Hindlimb muscle (tissue), 1 donor: ENCODE data around the gene B9D1. TPM values are rescaled to one million over a fixed set of nuclear protein-coding genes. Genes with fewer than 3 reads are reported as not detected.

ENCODE experiments used
- DNase-seq: peaks from one replicate; pipeline ENCODE4 v3.0.0-alpha.2; 2013
- polyA plus RNA-seq: library from polyadenylated mRNA; unstranded; fragments of 120-200 nt; gene quantifications from one replicate; pipeline ENCODE4 v1.2.1, GENCODE V29; 2013; ENCODE audit not compliant: insufficient read length

B9D1 gene
- polyA plus RNA-seq = 6.1 TPM

DNA sequence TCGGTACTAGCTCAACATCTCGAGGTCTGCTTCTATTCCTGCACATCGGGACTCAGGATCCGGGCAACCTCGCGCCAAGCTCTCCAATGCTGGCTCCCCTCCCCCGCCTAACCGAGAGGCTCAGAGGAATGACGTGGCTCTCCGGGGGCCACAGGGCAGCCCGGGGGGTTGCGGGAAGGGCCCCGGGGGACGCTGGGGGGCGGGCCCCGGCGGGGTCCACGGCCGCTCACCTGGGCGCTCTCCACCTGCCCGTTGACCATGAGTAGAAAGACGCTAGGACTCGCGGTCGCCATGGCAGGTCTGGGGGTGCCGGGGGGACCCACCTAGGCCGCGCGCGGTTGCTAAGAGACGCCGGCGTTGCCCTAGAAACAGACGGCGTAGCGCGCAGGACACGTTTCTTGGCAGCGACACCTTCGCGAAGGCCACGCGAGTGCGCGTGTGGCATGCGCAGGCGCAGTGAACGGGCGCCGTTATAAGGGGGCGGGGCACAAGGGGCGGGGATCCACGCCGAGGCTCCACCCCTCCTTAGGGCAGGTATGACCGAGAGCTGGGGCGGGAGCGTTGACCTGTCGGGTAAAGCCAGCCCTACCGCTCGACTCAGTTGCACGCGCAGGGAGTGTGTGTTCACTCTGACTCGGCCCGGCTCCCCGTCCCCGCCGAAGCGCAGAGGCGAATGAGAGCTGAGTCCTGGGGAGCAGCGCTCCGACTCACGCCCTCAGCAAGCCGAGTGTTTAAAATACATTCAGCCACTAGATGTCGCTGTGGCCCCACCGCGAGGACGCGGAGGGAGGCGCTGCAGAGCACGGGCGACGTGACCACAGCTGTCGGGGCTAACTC is at the start of gene B9D1:
B9D1 (minus strand) TSS at position 447 of the 837 bp plus-strand sequence; CDS start at position 293, 154 bp downstream.
- peak; percentile 95 for DNase-seq

- DNase-seq = peak; percentile 34
Measured at GRCh38 chr17:19411631-19412030, 49.1 kb upstream of the B9D1 start.

DNA sequence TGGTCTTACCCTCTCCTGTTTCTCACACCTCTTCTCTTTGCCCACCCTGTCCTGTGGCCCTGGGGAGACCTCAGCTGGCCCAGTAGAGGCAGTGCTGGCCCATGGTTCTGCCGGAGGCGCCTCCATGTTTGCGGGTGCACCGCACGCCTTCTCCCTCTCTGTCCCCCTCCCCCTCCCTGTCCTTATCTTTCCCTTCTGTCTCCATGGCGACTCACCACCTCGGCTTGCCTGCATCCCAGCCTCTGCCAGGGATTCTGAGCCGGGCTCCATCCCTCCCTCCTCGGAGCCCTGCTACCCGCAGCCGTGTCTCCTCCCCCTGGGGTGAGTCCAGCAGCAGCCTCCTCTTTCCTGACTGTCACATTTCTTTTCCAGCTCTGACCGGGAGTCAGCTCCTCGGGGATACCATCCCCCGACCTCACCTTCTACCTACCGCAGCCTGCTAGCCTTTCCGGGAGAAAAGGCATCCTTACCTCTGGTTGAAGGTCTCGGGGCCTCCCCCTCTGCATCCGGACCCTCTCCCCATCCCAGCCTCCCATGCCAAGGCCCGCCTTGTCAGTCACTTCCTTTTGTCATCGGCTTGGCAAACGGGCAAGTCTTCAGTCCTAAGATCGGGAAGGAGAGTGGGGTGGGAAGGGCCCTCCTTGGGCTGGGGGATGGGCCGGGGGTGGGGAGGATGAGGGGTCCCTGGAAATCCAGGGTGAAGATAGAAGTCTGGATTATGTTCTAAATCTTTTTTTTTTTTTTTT is 48.5 kb upstream of the B9D1 start, which contains the start of gene RNF112:
RNF112 (plus strand) TSS at position 358 of the 746 bp plus-strand sequence; CDS start at position 535, 177 bp downstream.
- peak; percentile 48 for DNase-seq

GRCh38 chr17:19410091-19410490 is 47.6 kb upstream of the B9D1 start:
- DNase-seq = no peak

- no peak for DNase-seq
Measured at GRCh38 chr17:19409509-19409908, 47.0 kb upstream of the B9D1 start.

- no peak for DNase-seq
Measured at GRCh38 chr17:19409066-19409465, 46.5 kb upstream of the B9D1 start.

DNA sequence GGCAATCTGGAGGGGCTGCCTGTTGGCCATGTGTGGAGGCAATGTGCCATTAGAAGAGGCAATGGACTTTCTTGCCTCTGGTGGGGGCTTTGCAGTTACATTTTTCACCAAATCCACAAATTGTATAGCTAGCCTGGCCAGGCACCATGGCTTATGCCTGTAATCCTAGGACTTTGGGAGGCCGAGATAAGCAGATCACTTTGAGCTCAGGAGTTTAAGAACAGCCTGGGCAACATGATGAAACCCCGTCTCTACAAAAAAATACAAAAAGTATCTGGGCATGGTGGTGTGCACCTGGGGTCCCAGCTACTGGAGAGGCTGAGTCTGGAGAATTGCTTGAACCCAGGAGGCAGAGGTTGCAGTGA is 45.8 kb upstream of the B9D1 start:
- no peak for DNase-seq

- DNase-seq = no peak
Measured at GRCh38 chr17:19407601-19408345, 45.2 kb upstream of the B9D1 start.

GRCh38 chr17:19405114-19405513 is 42.6 kb upstream of the B9D1 start:
- no peak for DNase-seq

- no peak for DNase-seq
Measured at GRCh38 chr17:19404264-19404663, 41.7 kb upstream of the B9D1 start.

GRCh38 chr17:19403021-19403420 is 40.5 kb upstream of the B9D1 start:
- DNase-seq = no peak

DNA sequence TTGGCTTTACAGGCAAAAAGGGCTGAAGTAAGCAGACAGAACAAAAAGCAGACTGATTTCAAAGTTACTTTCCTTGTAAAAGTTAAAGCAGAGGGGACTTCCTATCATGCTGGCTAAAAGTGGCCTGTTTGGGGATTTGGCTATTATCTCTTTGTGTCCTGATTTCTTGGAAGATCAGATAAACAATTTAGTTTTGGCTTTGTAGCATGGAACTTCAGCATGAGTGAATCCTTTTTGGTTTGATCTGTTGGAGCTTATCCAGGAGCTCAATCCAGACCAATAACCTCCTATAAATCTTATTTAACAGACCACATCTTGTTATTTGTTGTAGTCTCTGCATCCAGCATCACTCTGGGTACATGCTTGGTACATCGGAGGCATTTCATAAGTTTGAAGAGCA is 39.6 kb upstream of the B9D1 start:
- DNase-seq = no peak

DNA sequence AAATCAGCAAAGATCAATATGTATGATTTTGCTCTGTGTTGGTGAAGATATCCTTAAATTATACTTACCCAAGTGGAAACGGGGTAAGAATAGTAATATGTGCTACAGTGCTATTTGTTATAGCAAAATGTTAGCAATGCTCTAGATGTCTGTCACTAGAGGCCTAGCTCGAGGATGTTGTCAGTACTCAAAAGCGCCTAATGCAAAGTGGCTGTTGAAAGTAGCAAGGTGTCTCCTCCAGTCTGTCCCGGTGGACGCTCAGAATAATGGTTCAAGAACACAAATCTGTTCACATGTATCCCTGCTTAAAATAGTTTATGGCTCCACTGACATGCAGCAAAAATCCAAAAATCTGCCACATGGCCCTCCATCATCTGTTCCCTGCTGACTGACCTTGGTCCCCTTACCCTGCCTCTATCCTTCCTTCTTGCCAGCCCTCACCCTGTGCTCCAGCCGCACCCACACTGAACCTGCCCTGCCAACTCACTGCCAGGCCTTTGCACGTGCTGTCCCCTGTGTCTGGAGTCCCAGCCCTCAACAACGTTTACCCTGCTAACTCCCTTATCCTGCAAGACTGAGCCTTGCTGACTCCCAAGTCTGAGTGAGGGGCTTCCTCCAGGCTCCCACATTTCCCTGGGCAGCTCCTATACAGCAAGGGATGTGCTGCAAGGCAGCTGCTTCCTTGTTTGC is 38.9 kb upstream of the B9D1 start:
- no peak for DNase-seq

DNA sequence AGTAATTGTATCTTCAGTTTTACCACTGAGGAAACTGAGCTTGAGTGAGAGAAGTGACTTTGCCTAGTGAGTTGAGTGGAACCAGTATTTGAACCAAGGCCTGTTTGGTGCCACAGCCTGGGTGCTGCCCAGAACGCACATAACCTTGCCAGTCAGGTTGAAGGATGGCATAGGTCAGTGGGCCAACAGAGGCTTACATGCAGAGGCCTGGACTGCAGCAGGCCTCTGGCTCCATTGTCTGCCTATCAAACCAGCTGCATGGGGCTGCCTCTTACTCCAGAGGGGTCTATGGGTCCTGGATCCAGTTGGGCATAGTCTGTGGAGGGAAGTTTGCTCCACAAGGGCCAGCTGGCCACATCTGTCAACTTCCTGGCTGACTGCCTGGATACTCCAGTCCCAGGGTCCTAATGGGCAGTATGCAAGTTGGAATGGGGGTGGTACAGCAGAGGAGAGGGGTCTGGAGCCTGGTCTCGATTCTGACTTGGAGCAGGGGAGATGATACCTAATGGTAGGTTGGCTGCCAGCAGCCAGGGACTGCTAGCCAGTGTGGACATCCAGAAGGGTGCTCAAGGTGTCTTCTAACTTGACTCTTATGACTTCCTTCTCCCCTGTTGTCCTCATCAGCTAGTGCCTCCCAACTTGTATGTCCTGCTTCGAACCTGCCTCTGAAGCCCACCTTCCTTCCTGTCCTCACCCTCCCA is 37.4 kb upstream of the B9D1 start:
- DNase-seq = no peak

DNA sequence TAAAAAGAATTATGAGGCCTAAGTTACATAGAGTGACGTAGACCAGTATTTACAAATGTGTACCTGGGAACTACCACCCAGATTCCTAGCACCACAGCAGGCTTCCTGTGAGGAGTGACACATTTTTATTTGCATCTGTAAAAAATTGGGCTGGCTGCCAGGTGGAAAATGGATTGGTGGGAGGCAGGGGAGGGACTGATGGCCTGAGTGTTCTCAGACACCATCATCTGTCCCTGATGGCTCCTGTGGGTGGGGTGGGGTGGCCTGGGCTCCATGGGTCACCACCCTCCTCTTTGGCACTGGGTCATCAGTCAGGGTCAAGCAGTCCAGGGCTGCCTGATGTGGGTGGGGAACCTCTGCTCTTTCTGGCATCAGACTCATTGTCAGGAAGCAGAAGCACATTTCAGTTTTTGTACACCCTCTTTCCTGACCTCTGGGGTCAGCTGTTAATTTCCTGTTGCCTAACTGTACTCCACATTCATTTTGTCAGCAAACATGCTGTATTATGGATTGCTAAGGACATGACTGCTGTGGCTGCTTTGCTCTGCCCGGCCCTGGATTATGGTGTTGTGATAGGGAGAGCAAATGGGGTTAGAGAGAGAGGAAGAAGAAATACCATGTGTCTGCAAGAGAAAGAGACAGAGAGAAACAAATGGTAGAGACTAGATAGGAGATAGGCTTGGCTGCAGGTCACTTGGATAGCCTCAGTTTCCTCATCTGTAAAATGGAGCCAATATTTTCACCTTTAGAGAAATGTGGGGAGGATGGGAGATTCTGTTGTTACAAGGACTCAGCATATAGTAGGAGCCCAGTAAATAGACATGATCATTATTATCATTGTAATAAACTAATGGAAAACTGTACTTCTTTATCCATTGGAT is 36.0 kb upstream of the B9D1 start:
- no peak for DNase-seq

DNA sequence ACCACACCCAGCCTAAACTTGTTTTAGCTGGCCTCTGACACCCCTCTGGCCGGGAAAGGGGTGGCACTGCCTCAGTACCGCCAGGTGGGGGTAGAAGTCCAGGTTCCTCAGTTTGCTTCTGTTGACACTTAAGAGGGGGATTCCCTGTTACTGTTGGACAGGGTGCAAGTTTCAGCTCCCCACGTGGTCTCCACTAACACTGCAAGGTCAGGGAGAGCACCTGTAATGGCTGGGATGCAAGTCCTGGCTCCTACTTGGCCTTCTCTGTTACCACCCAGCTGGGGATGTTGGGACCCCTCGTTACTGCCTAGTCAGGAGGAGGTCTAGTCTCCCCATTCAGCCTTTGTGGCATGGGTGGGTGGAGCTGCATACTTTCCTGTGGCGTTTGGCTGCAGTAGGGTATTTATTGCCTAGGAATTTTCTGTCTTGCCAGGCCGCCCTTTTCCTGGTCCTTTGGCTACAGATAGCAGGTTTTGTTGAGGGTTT is 35.1 kb upstream of the B9D1 start:
- DNase-seq = no peak

GRCh38 chr17:19392303-19392702 is 29.8 kb upstream of the B9D1 start:
- no peak for DNase-seq

- DNase-seq = no peak
Measured at GRCh38 chr17:19391432-19391831, 28.9 kb upstream of the B9D1 start.

DNA sequence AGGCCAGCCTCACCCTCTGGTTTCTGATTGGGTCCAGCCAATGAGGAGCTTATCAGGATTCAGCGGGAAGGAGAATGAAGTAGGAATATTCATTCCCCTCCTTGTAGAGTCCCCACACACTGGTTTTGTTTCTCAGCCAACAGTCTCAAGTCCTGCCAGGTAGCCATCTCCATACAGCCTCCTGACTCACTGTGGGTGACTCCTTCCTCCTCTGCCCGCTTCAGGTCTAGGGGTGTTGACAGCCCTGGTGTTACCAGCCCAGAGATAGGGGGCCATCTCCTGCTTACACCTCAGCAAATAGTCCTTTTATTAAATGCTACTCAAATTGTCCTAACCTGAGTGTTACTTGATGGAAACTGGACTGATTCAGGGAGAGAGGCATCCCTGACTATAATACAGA is 28.4 kb upstream of the B9D1 start:
- no peak for DNase-seq
